GM12872 (cell line): Measurements from ENCODE around the gene STMN3.

Experiments
- TF ChIP-seq, protein P1 (sequence below): IDR thresholded peaks from 3 replicates; pipeline ENCODE4 v1.5.1; 2011; ENCODE audit warnings: low read depth, mild to moderate bottlenecking, low read length, moderate library complexity; ENCODE audit not compliant: insufficient read depth

The STMN3 gene

GRCh38 chr20:63690003-63690897 lies 37.0 kb upstream of the STMN3 start:
- TF ChIP-seq, protein P1, sequence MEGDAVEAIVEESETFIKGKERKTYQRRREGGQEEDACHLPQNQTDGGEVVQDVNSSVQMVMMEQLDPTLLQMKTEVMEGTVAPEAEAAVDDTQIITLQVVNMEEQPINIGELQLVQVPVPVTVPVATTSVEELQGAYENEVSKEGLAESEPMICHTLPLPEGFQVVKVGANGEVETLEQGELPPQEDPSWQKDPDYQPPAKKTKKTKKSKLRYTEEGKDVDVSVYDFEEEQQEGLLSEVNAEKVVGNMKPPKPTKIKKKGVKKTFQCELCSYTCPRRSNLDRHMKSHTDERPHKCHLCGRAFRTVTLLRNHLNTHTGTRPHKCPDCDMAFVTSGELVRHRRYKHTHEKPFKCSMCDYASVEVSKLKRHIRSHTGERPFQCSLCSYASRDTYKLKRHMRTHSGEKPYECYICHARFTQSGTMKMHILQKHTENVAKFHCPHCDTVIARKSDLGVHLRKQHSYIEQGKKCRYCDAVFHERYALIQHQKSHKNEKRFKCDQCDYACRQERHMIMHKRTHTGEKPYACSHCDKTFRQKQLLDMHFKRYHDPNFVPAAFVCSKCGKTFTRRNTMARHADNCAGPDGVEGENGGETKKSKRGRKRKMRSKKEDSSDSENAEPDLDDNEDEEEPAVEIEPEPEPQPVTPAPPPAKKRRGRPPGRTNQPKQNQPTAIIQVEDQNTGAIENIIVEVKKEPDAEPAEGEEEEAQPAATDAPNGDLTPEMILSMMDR = no peak

- TF ChIP-seq, protein P1 = no peak
These were observed 36.1 kb upstream of the STMN3 start for GRCh38 chr20:63689046-63690002.

DNA sequence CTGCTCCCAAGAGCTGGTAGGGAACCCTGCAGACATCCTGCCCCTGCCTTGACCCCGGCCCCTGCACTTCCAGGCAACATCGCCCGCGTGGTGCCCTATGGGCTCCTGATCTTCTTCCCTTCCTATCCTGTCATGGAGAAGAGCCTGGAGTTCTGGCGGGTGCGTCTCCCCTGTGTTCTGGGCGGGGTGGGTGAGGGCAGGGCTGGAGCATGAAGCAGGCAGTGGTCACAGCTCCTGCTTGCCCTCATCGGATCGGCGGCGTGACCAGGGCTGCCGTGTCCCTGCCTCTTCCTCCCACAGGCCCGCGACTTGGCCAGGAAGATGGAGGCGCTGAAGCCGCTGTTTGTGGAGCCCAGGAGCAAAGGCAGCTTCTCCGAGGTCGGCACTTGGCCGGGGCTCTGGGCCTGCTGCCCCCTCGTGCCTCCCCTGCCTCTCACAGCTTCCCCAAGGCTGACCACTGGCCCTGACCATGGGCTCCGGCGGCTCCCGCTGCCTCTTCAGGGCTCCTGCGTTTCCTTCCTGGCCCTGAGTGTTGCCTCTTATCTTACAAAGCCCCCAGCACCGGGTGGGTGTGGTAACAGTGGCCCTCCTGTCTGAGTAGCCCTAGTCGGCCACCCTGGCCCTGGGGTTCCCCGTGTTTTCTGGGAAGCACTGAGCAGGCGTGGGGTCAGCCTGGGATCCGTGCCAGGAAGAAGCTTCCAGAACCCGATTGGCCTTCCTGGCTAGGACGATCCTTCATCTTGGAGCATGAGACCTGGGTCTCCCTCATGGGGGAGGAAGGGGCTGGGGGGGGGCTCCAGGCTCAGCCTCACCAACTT lies 35.2 kb upstream of the STMN3 start:
- TF ChIP-seq, protein P1 = no peak

GRCh38 chr20:63687419-63688178 lies 34.4 kb upstream of the STMN3 start:
- TF ChIP-seq, protein P1 = no peak

GRCh38 chr20:63686492-63687321 lies 33.5 kb upstream of the STMN3 start:
- TF ChIP-seq, protein P1 = no peak

DNA sequence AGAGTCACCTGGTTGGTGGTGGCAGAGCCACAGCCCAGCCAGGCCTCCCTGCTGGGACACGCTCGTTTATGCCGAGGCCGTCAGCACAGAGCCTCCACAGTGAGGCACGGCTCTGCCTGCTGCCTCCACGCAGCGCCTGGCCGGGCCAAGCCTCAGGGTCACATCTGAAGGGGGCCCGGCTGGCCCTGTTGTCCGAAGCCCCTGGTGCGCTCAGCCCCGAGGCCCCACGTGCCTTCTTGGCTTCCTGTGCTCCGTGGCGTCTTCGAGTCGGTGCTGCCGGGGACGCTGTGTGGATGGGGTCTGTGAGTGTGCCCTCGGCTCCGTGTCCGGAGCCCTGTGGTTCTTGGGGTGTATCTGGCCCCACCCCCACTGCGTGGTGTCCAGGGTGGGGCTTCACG lies 32.9 kb upstream of the STMN3 start:
- TF ChIP-seq, protein P1 = no peak
